H1 (cell line): Measurements from ENCODE around the gene CSF2RB. TPM values are rescaled to one million over a fixed set of nuclear protein-coding genes. Genes with fewer than 3 reads are reported as not detected.

Source experiments
- ASH2L ChIP-seq: fragments of 200-600, 300-600 bp; sonication (generic); IDR thresholded peaks from one replicate; pipeline ENCODE4 v1.7.1; 2017; ENCODE audit warnings: low read length
- CHD7 ChIP-seq: fragments of 300-600 bp; sonication (generic); IDR thresholded peaks from 2 replicates; pipeline ENCODE4 v1.7.1; 2012; ENCODE audit warnings: low read length, moderate library complexity, mild to moderate bottlenecking, inconsistent platforms; ENCODE audit not compliant: insufficient replicate concordance
- MAX ChIP-seq: IDR thresholded peaks from 2 replicates; pipeline ENCODE4 v1.6.1; 2012; ENCODE audit warnings: inconsistent platforms
- NRF1 ChIP-seq: IDR thresholded peaks from 2 replicates; pipeline ENCODE4 v1.6.1; 2011; ENCODE audit warnings: mild to moderate bottlenecking, low read depth, low read length, improper control_type of control experiment
- RBBP5 ChIP-seq: IDR thresholded peaks from 2 replicates; pipeline ENCODE4 v1.7.1; 2012; ENCODE audit warnings: low read depth, mild to moderate bottlenecking, inconsistent platforms, low read length, moderate library complexity, borderline replicate concordance
- RFX5 ChIP-seq: IDR thresholded peaks from 2 replicates; pipeline ENCODE4 v1.6.1; 2011; ENCODE audit warnings: low read depth, low read length, improper control_type of control experiment, borderline replicate concordance
- polyA plus RNA-seq, 7 experiments: library from polyadenylated mRNA; depleted of rRNA in 3 of 7; stranded (reverse) in 5 of 7; unstranded in 2 of 7; fragments of >200 nt in 5 of 7; fragments of 200-250 nt in 2 of 7; gene quantifications; 1 replicate in 5 of 7; 2 replicates in 1 of 7; 4 replicates in 1 of 7; pipeline versions ENCODE4 v1.2.1 to v1.2.3, GENCODE V29; 2011 to 2013; ENCODE audit warnings: missing spikeins in 2 of 7, mixed read lengths in 2 of 7
- total RNA-seq: library from RNA; stranded (reverse); fragmentation: NEBNext Ultra II Directional; extraction: Animal tissue kit (Norgen Biotek cat#: 25700); gene quantifications from 2 replicates; pipeline ENCODE4 v1.2.1, GENCODE V29; 2021
- TF ChIP-seq, protein P1 (sequence below), 3 experiments: IDR thresholded peaks; 1 replicate in 2 of 3; 2 replicates in 1 of 3; pipeline versions ENCODE4 v1.5.1 to v1.6.1; 2011; ENCODE audit warnings: low read length in 3 of 3, mild to moderate bottlenecking in 3 of 3, inconsistent platforms in 2 of 3, low read depth in 1 of 3, moderate library complexity in 1 of 3; ENCODE audit not compliant: insufficient read depth in 1 of 3; ENCODE audit errors: control extremely low read depth in 1 of 3

Gene CSF2RB
- total and polyA plus RNA-seq, 2 of the 8 experiments (the other 6 are each of a cell fraction or from before 2014, with no cell fraction given) = not detected

DNA sequence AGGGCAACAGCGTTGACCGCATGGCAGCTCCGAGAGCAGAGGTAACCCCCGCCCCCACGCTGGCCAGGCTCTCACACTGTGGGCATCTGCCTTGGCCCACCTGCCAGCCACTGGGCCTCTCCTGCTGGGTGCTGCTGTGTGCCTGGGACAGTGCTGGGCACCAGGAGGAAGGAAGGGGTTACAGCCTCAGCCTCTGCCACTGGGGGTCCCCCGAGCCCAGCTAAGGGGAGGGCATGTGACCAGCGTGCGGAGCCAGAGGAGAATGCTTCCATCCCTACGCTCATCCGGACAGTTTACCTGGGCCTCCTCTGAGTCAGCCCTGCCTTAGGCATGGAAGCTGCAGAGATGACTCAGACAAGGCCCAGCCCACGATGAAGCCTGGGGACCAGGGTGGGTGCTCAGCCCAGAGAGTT lies 41.8 kb upstream of the CSF2RB start (continued):
- TF ChIP-seq CHD7 (no peak), NRF1 (no peak), MAX (no peak), ASH2L (no peak), RBBP5 (no peak), RFX5 (no peak)
- TF ChIP-seq, protein P1, sequence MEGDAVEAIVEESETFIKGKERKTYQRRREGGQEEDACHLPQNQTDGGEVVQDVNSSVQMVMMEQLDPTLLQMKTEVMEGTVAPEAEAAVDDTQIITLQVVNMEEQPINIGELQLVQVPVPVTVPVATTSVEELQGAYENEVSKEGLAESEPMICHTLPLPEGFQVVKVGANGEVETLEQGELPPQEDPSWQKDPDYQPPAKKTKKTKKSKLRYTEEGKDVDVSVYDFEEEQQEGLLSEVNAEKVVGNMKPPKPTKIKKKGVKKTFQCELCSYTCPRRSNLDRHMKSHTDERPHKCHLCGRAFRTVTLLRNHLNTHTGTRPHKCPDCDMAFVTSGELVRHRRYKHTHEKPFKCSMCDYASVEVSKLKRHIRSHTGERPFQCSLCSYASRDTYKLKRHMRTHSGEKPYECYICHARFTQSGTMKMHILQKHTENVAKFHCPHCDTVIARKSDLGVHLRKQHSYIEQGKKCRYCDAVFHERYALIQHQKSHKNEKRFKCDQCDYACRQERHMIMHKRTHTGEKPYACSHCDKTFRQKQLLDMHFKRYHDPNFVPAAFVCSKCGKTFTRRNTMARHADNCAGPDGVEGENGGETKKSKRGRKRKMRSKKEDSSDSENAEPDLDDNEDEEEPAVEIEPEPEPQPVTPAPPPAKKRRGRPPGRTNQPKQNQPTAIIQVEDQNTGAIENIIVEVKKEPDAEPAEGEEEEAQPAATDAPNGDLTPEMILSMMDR (IDR thresholded peaks at IDR 0.05; ENCODE audit: control extremely low read depth in 1 of 3, insufficient read depth in 1 of 3, low read depth in 1 of 3, low read length in 3 of 3) = peak; percentile 31 to 44 (median 37)
